Ureter (tissue), 1 donor: Measurements from ENCODE around the gene CDC25A. TPM values are rescaled to one million over a fixed set of nuclear protein-coding genes. Genes with fewer than 3 reads are reported as not detected.
A peak's percentile ranks its signal among the peaks of the same experiment; 100 is the strongest.
"Not testable (repeated sequence)": the region's sequence is repeated elsewhere in the genome, so short reads cannot be mapped to it uniquely, and the experiment has no call there.

Source experiments
- DNase-seq: peaks from one replicate; pipeline ENCODE4 v3.0.0-alpha.2; 2020; ENCODE audit warnings: low spot score
- total RNA-seq: library from RNA; stranded (reverse); gene quantifications from one replicate; pipeline ENCODE4 v1.2.4, GENCODE V29; 2023
- donor health status: DM: yes; HTN: yes; CAD: no.

Gene CDC25A
- total RNA-seq, 1 donor from 2014 or later: 2.1 TPM

GRCh38 chr3:48141604-48142137 lies 46.5 kb downstream of the CDC25A start:
- no peak for DNase-seq

- DNase-seq: no peak
Measured at GRCh38 chr3:48140936-48141603, 47.1 kb downstream of the CDC25A start.

GRCh38 chr3:48140336-48140757 lies 47.9 kb downstream of the CDC25A start:
- DNase-seq: no peak

GRCh38 chr3:48137425-48137999 lies 50.7 kb downstream of the CDC25A start:
- no peak for DNase-seq

- no peak for DNase-seq
Measured at GRCh38 chr3:48135552-48136495, 52.4 kb downstream of the CDC25A start.

- DNase-seq: peak; percentile 64
Measured at GRCh38 chr3:48130321-48130904, 57.8 kb downstream of the CDC25A start.

- DNase-seq: no peak
Measured at GRCh38 chr3:48129921-48130320, 58.3 kb downstream of the CDC25A start.

- no peak for DNase-seq
Measured at GRCh38 chr3:48128774-48129173, 59.4 kb downstream of the CDC25A start.

GRCh38 chr3:48125886-48126622 lies 62.2 kb downstream of the CDC25A start:
- DNase-seq: no peak

- no peak for DNase-seq
Measured at GRCh38 chr3:48125013-48125705, 63.1 kb downstream of the CDC25A start.

- no peak for DNase-seq
Measured at GRCh38 chr3:48123346-48123745, 64.9 kb downstream of the CDC25A start.

- no peak for DNase-seq
Measured at GRCh38 chr3:48122504-48122903, 65.7 kb downstream of the CDC25A start.

GRCh38 chr3:48120223-48120622 lies 68.0 kb downstream of the CDC25A start:
- no peak for DNase-seq

- peak; percentile 53 for DNase-seq
Measured at GRCh38 chr3:48119505-48120193, 68.6 kb downstream of the CDC25A start.

- no peak for DNase-seq
Measured at GRCh38 chr3:48118928-48119327, 69.3 kb downstream of the CDC25A start.

- DNase-seq: no peak
Measured at GRCh38 chr3:48118322-48118721, 69.9 kb downstream of the CDC25A start.

GRCh38 chr3:48112813-48113212 lies 75.4 kb downstream of the CDC25A start:
- no peak for DNase-seq

GRCh38 chr3:48112108-48112791 lies 76.0 kb downstream of the CDC25A start:
- not testable (repeated sequence) for DNase-seq

GRCh38 chr3:48110463-48110862 lies 77.8 kb downstream of the CDC25A start:
- no peak for DNase-seq
